Left lobe of liver (tissue), 2 donors: Measurements from ENCODE around the gene CLCA1. TPM values are rescaled to one million over a fixed set of nuclear protein-coding genes. Genes with fewer than 3 reads are reported as not detected.

Experiments
- ATAC-seq: fragments of 200-7000 bp; cut with Tn5 transposase; one replicate; pipeline ENCODE4 v1.9.1; 2020; ENCODE audit warnings: mild to moderate bottlenecking, moderate library complexity
- DNase-seq: peaks from one replicate; pipeline ENCODE4 v3.0.0-alpha.2; 2020; ENCODE audit warnings: low spot score
- total RNA-seq: library from RNA; stranded (reverse); gene quantifications from one replicate; pipeline ENCODE4 v1.2.1, GENCODE V29; 2021
- donor health status: DM: no; HTN: no; CAD: no; lungs with moderate emphysema.
- donor health status: DM: no; HTN: yes; CAD: no.

Gene CLCA1
- total RNA-seq, 1 donor from 2014 or later = 0.10 TPM

DNA sequence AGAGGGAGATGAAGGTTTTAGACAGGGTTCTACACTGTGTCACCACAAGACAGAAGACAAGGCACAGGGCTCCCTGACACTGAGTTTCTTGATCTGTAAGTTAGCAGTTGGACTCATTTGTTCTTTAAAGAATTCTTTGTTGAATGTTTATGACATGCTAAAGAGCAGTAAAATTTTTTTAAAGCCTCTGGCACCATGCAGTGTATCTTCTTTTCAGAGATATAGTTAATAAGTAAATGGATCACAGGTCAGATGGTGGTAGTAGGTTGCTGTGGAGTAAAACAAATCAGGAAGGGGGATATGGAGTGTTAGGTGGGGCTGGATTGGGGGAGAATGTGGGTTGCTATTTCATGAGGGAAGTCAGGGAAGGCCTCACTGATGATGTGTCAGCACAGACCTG is 80.1 kb downstream of the CLCA1 start:
- ATAC-seq (no peak), DNase-seq (no peak)

Other genes with a start within 250 kb of the CLCA1 start
- gene ODF2L, start 72.6 kb upstream of the CLCA1 start, total RNA-seq = 3.1 TPM
- not detected for gene CLCA2, start 44.8 kb upstream of the CLCA1 start, total RNA-seq
- not detected for gene CLCA4, start 78.2 kb downstream of the CLCA1 start, total RNA-seq
- 23.2 TPM for gene SH3GLB1, start 235.6 kb downstream of the CLCA1 start, total RNA-seq